Measurements from ENCODE around the gene LKAAEAR1. TPM values are rescaled to one million over a fixed set of nuclear protein-coding genes. Genes with fewer than 3 reads are reported as not detected.

The LKAAEAR1 gene
- total and polyA plus RNA-seq, 9 of the 15 experiments (the other 6 are each of a cell fraction or from before 2014, with no cell fraction given): not detected

DNA sequence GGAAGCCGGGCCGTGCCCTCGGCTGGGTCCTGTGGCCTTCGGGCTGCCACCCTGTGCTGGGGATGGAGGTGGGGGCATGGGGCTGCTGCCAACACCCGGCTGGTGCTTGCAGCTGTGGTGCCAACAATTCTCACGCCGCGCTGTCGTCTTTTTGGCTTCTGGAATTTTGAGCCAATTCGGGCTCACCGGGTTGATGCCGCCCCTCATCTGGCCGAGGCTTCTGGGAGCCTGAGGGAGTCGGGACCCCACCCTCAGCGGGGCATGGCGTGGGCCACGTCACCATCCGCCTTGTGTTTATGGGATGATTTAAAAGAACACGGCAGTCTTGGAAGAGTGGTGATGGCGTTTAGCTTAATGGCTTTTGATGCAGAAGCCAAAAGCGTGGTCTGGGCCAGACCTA is 31.8 kb upstream of the LKAAEAR1 start:
- Histone ChIP-seq H3K9ac (ENCODE audit: insufficient read depth in 1 of 2, low read depth in 2 of 2, low read length in 2 of 2) (no peak overlapping the region), H3K27ac (ENCODE audit: extremely low read depth, low read depth, low read length) (no peak overlapping the region), H3K27me3 (ENCODE audit: control insufficient read depth in 2 of 2, insufficient read depth in 2 of 2, low read length in 2 of 2) (peaks cover 15 to 46% of the 10 kb centered on the region in 2 experiments; a peak in 4 of 5 replicates), H3K4me2 (ENCODE audit: insufficient read depth, low read length) (no peak overlapping the region), H2AFZ (ENCODE audit: low read depth, low read length) (no peak overlapping the region), H3K4me3 (no peak overlapping the region), H3K36me3 (ENCODE audit: control insufficient read depth, insufficient read depth, low read length) (no peaks in the 10 kb centered on the region), H3K4me1 (replicated peaks in 1 of 2; ENCODE audit: control insufficient read depth in 2 of 2, insufficient read depth in 2 of 2, low read length in 2 of 2) (peaks cover 3 to 27% of the 10 kb centered on the region in 2 experiments; a peak in 2 of 5 replicates), H3K79me2 (ENCODE audit: control insufficient read depth, insufficient read depth, low read length) (no peaks in the 10 kb centered on the region), H3K9me3 (replicated peaks; ENCODE audit: control insufficient read depth, insufficient read depth, low read depth, low read length) (no peaks in the 10 kb centered on the region), H4K20me1 (replicated peaks; ENCODE audit: control insufficient read depth, insufficient read depth, low read length) (peaks cover 12% of the 10 kb centered on the region; the same call in 1 of the 2 replicates), H3K9me1 (ENCODE audit: control insufficient read depth, insufficient read depth, low read length) (no peaks in the 10 kb centered on the region)
- TF ChIP-seq, protein P1, sequence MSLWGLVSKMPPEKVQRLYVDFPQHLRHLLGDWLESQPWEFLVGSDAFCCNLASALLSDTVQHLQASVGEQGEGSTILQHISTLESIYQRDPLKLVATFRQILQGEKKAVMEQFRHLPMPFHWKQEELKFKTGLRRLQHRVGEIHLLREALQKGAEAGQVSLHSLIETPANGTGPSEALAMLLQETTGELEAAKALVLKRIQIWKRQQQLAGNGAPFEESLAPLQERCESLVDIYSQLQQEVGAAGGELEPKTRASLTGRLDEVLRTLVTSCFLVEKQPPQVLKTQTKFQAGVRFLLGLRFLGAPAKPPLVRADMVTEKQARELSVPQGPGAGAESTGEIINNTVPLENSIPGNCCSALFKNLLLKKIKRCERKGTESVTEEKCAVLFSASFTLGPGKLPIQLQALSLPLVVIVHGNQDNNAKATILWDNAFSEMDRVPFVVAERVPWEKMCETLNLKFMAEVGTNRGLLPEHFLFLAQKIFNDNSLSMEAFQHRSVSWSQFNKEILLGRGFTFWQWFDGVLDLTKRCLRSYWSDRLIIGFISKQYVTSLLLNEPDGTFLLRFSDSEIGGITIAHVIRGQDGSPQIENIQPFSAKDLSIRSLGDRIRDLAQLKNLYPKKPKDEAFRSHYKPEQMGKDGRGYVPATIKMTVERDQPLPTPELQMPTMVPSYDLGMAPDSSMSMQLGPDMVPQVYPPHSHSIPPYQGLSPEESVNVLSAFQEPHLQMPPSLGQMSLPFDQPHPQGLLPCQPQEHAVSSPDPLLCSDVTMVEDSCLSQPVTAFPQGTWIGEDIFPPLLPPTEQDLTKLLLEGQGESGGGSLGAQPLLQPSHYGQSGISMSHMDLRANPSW (CRISPR knock-in tag; IDR thresholded peaks at IDR 0.05): no peak
- TF ChIP-seq E4F1 (CRISPR knock-in tag; IDR thresholded peaks at IDR 0.05; ENCODE audit: borderline replicate concordance) (no peak), ZBTB33 (CRISPR knock-in tag; IDR thresholded peaks at IDR 0.05) (no peak), JUNB (CRISPR knock-in tag; conservative IDR thresholded peaks at IDR 0.05) (no peak), WHSC1 (IDR thresholded peaks at IDR 0.05; ENCODE audit: low read length) (no peak), CBFA2T3 (IDR thresholded peaks at IDR 0.05) (no peak), SREBF2 (CRISPR knock-in tag; IDR thresholded peaks at IDR 0.05) (no peak)
- ATAC-seq: no peak
- DNase-seq (ENCODE audit: extremely low read depth in 1 of 4, low spot score in 3 of 4): no peak
- no peak for FAIRE-seq
- ChIA-PET CTCF (ENCODE audit: low intra/inter-chr PET ratio) (no interaction called here), POLR2A (interaction anchor here (0.7 to 1.4 kb wide), 3 partner anchors 10 to 906 kb away, joined by 3 to 5 read pairs (median 4); no protein-coding TSS in a partner anchor)
- 20% methylated on average over 20 of the region's 21 CpGs for WGBS (ENCODE audit: insufficient coverage, low coverage, missing lambda C conversion rate)
- in situ Hi-C loops (cut with MboI) (no loop called here), intact Hi-C loops (cut with micrococcal nuclease) (no loop called here)
- BruUV-seq (replicated peaks): no TSS peak

Data from K562 (cell line).